RPMI8226 (cell line): ENCODE results near the gene NELL1.

Experiments used
- DNase-seq: peaks from one replicate; pipeline ENCODE4 v3.0.0-alpha.2; 2015

Gene NELL1

DNA sequence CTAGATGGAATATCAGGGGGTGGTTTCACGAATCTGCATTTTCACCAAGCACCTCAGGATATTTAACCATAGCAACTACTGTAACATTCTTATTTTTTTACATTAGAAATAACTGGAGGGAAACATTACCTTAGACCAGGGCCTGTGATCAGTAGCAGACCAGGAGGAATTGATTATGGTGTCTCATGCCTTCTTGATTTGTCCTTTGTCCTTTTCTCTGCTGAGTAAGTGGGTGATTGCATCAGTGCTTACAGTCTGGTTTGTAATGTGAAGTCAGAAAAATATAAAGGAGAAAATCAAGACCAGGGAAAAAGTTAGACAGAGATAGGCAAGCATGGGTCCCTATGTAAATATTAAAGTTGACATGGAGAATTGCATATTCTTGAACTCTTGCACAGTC is 703.3 kb downstream of the NELL1 start:
- DNase-seq: no peak

DNA sequence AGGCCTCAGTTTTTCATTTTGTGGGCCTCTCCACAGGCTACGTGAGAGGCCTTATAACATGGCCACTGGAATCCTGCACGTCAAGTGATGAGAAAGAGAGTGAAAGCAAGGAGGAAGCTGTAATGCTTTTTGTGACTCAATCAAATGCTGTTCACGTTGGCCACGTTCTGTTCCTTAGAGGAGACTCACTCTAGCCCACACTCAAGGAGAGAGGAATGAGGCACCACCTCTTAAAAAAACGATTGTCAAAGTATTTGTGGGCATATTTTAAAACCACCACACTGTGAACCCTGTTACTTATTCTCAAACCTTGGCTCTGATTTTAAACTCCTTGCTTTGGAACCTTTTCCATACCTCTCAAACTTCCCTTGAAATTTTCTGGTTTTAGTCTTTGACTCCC is 705.0 kb downstream of the NELL1 start:
- no peak for DNase-seq

DNA sequence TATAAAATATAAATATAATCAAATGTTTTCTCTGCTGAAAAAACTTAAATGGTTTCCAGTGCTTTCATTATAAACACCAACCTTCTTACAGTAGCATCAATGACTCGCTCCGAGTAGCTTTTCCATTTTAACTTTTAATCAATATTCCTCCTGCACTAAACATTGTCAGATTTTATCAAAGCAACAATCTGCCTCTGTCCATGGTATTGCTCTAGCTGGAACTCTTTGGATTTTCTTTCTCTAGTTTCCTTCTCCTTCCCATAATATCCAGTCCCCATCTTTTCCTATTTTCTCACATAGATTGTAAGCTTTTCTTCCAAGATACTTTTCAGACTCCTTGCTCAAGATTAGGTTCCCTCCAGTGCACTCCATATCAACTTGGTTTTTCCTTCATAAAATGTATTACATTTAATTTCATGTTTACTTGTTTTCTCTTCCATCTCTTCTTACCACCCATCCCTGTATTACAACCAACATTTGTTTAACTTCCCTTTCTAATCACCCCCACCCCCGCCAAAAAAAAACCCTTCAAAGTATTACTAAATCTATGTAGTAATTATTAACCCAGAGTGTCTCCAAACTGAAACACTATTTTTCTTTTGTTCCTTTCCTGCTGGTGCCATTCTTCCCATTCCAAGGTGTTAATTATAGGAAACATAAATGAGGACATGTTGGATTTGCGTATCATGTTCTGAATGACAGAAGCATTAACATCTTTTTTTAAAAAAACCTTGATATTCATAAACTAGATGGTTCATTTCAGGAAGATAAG is 716.5 kb downstream of the NELL1 start:
- no peak for DNase-seq

DNA sequence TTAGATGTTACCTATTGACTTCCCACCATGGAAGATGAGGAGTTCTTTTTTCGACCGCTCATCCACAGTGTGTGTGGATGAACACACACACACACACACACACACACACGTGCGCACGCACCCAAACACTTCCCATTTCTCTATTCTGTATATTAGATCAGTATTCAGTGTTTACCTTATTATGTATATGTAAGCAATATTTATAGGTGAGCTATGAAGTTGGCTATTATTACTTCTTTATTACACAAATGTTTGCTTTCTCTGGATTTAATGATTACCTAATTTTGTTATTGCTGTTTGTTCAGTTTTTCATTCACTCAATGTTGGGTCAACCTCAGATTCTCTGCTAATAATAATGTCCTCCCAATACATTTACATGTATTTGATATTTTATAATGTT is 721.0 kb downstream of the NELL1 start:
- no peak for DNase-seq

DNA sequence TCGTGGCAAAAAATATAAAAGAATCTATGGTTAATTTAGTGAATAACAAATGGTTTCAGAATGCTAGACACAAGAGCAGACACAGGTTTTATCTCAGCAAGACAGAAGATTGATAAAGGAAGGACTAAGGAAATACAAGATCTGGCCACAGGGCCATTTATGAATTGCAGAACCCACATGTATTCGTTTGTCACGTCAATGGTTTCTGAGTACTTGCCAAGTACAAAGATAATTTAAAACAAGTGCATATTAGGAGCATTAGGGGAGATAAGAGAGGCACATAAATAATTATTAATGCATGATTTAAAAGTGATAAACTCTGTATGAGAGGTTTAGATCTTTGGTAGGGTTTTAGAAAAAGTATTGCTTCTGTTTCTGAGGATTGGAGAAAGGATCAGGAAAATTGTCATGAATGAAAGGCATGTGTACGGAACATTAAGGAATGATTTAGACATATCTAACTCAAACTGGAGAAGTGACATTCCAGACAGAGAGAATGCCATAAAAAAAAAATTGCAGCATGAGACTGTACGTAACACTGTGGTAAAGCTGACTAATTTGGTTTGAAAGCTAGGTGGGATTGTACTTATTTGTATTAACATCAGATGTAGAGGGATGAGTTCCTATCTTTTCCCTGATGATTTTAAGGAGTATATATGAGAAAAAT is 727.1 kb downstream of the NELL1 start:
- DNase-seq: no peak

GRCh38 chr11:21398195-21398594 is 728.8 kb downstream of the NELL1 start:
- no peak for DNase-seq

- no peak for DNase-seq
Measured at GRCh38 chr11:21401496-21401895, 732.1 kb downstream of the NELL1 start.

GRCh38 chr11:21402274-21402673 is 732.9 kb downstream of the NELL1 start:
- DNase-seq: no peak

DNA sequence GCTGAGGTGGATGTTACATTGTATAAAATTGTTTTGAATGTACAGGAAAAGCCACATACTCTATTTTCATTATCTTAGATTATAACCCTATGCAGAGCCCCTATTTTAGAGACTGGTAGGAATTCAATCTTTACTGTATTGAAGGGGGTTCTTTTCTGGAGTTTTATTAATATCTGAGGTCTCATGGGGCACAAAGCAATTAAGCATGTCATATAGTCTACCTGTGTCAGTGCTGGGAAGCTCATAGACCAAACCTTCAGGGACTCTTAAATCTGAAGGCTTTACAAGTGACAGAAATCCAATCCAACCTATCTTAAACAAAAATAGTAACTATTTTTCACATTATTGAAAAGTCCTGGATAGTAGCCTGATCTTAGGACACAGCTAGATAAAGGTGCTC is 733.7 kb downstream of the NELL1 start:
- DNase-seq: no peak

DNA sequence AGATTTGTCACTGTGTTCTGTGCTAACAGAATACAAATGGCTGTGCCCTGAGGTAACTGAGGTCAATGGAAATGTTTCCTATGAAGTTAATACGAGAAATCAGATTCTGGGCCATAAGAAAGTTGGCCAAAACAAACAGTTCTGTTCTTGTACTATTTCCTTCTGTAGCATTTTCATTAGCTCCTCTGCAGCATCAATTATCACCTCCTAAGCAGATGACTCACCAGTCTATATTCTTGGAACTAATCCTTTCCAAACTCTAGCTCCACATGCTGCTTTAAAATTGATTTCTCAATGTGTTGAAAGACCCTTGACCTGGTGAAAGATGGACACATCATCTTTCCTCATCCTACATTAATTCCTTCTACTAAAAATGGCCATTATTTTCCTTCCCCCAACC is 736.0 kb downstream of the NELL1 start:
- DNase-seq: no peak

- no peak for DNase-seq
Measured at GRCh38 chr11:21410513-21410912, 741.1 kb downstream of the NELL1 start.

- DNase-seq: peak; percentile 12
Measured at GRCh38 chr11:21411104-21411503, 741.7 kb downstream of the NELL1 start.

DNA sequence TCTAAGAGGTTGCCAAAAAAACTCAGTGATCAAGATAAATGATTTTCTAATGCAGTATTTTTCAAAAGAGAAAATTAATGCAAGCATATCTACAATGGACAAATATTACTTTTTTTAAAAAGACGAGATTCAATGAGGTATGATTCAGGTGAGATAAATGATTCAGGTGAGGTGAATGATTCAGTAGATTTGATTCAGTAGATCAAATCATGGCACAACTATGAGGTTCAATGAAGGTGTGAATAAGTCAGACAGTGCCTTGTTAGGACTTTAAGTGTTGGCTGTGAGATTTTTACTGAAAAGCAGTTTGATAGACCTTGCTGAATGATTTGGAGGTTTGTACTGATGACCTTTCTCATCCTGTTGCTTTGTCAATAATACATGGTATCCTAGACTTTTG is 742.2 kb downstream of the NELL1 start:
- no peak for DNase-seq

GRCh38 chr11:21412652-21413383 is 743.4 kb downstream of the NELL1 start:
- no peak for DNase-seq

DNA sequence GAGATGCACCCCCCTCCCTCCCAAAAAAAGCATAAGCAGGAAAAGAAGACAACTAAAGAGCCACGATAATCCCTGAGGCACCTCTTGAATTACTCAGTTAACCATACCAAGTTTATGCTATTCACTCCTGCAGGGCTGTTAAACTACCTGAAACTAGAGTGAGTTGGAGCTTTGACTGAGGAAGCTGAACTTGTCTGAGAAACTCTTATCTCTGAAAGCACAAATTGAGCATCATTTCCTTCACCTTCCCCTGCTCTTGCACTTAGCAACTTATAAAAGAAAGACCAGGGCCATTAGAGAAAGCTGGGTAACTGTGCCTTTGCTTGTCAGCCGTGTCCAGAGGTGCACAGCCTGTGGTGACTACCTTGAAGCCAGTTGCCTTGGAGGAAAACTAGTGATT is 745.6 kb downstream of the NELL1 start:
- no peak for DNase-seq

DNA sequence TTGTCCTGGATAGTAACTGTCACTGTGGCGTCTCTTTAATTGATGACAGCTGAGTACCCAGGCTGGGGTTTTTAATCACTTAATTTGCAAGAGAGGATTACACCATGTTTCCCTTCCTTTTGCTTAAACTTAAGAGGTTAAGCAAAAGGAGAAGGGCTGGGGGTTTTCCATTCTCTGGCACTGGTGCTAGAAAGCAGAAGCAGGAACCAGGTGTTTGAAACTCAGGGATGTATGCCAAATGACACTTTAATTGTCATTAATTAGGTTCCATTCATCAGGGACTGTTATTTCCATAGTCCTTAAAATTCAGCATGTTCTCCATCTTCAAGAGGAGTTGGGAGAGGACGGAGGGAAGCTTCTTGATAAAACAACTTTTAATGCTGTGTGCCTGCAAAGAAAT is 746.2 kb downstream of the NELL1 start:
- no peak for DNase-seq

GRCh38 chr11:21421711-21422329 is 752.4 kb downstream of the NELL1 start:
- no peak for DNase-seq

DNA sequence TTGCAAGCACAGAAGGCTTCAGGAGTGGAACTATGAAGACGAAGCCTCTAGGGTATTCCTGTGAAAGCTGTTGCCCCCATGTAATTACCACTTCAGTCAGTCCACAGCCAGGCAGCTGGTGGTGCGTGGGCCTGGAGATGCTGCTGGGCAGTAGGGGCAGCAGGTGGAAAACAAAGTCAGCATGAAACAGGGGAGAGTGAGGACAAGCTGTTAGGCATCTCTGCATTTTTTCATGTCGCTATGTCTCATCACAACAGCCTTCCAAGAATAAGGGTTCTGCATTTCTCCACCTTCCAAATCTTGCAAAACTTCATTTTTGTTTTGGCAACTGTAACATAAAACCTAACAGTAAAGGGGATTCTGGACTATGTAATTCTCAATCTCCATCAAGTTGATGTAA is 757.5 kb downstream of the NELL1 start:
- DNase-seq: no peak

DNA sequence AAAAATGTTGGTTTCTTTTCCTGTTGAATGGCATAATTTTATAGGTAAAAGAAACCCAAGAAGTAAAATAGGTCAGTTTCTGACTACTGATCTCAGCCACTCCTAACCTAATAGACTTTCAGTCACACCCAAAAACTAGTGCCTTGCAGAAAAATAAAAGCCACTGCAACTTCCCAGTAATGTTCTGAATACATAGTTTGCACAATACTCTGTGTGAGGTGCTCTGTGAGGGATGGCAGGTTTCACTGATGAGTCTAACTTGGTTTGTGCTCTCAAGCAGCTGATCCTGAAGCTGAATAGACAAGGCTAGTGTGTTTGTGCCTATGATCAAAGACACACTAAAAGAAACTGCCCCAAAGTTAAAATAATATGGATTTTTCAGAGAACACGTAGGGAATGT is 758.3 kb downstream of the NELL1 start:
- no peak for DNase-seq

- no peak for DNase-seq
Measured at GRCh38 chr11:21428796-21429195, 759.4 kb downstream of the NELL1 start.

GRCh38 chr11:21429401-21429800 is 760.0 kb downstream of the NELL1 start:
- no peak for DNase-seq

DNA sequence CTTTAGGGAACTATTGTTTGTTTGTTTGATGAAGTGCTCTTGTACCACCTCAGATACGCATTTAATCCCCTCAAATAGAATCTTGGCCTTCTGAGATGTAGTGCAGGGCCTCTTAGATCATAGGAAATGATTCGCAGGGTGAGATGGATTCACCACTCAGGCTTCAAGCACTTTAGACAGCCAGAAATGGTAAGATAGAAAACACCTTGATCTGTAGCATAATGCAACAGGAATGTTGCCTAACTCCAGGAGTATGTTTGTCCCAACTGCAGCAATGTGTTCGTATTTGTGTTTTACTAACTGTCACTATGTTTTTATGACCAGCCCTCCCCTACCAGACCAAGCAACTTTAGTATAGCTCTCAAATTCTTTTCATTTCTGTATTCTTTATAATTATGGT is 761.2 kb downstream of the NELL1 start:
- no peak for DNase-seq

GRCh38 chr11:21446939-21447590 is 777.7 kb downstream of the NELL1 start:
- DNase-seq: no peak
